Esophagus mucosa (tissue), 1 donor: ENCODE data around the gene KCNJ10. TPM values are rescaled to one million over a fixed set of nuclear protein-coding genes. Genes with fewer than 3 reads are reported as not detected.
"Not testable (repeated sequence)": the region's sequence is repeated elsewhere in the genome, so short reads cannot be mapped to it uniquely, and the experiment has no call there.

Source experiments
- ATAC-seq: fragments of 200-7000 bp; cut with Tn5 transposase; one replicate; pipeline ENCODE4 v1.9.1; 2020
- total RNA-seq: library from RNA; stranded (reverse); gene quantifications from one replicate; pipeline ENCODE4 v1.2.4, GENCODE V29; 2023
- donor health status: DM: yes; HTN: yes; CAD: no.

Gene KCNJ10
- total RNA-seq, 1 donor from 2014 or later, result not detected

DNA sequence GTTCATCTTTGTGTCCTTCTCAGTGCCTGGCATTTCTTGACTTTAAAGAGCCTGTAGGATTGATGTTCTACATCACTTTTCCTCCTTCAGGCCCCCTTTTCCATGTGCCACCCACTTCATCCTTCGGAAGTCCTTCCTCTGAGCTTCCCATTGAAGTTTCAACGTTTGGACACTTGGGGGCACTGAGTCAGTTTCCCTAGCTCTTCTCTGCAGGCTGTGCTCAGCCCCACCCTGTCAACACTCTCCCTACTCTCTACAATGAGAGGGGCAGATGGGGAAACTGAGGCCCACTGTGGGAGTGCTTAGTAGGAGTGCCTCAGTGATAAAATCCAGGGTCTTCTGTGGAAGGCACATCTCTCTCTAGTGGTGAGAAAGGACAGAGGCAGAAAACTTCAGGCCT, 11.9 kb downstream of the KCNJ10 start:
- ATAC-seq, result no peak

DNA sequence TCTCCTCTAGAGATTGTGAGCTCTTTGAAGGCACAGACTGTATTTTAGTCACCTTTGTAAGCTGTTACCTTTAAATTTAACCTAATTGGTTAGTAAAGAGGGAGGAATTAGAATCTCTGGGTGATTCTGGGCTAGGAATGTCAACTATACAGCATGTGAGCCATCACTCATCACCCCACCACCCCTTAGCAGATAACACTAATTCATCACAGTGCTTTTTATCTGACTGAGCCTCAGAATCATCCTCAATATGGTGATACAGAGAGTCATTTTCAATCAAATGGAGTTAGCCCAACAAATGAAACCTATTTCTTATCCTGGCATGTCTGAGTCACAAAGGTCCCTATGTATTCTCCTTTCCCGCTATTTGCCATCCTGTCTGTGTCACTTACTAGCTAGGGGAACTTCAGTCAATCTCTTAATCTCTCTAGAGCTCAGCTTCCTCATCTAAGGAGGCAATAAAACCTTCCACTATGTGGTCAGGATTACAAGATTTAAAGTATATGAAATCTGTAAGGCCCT, 13.3 kb downstream of the KCNJ10 start:
- no peak for ATAC-seq

DNA sequence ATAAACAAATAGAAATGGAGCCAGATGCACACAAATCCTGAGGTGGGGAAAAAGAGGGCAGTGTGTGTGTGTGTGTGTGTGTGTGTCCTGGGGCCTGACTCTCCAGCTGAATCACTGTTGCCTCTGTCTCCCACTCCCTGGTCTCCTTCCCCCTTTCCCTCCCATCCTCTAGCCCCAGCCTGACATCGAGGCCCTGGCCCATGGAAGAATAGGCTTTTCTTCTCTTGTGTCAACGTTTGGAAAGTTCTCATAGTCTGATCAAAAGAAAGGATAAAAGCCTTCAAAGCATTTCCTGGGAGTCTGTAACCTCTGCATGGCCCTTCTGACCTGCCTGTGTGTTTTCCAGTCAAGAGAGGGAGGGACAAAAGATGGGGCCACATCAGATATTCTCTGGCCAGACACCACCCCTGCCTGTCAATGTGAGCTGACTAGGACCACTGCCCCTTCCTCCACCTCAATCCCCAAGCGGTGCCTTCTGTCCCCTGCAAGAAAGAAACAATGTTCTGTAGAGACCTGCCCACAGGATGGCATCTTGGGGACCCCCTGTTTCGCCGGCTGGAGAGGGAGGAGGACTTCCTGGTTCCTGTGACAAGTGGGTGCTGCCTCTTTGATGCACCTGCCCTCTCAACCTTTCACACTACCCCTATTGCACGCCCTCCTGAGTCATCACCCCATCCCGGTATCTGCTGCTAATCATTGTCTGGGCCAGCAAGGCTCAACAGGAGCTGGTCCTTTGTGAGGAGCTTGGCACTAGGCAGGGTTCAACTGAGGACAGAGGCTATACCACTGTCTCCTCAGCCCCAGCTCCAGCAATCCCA, 16.2 kb downstream of the KCNJ10 start:
- no peak for ATAC-seq

DNA sequence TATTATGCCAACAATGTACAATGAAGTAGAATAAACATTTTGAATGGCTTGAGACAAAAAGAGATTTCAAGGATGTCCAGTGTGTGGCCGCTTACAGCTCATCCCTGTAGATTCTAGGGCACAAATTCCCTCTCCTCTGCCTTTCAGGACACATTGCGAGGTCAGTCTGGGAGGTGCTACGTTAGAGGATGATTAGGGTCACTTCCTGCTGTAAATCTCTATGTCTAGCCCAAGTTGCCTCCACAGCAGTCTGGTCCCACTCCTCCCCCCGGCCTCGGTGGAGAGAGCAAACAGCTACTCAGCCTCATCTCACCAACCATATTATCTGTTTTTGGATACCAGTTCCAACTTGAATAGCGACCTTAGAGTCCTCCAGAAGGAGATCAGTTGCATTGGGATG, 17.0 kb downstream of the KCNJ10 start:
- ATAC-seq, result no peak

DNA sequence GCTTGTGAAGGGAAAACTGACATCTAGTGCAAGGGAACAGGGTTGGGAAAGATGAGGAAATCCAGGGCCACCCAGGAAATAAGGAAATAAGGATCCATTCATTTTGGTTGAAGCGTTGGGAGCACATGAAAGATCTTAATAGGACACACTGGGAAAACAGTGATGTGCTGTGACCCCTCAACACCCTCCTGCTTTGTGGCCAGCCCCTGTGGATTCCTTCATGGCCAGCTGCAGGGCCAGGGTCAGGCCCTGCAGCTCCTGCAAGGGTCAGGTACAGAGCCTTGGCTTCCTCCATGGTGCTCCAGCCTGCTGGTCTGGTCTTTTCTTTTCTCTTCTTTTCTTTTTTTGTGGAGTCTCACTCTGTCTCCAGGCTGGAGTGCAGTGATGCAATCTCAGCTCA, 19.3 kb downstream of the KCNJ10 start:
- ATAC-seq, result no peak

DNA sequence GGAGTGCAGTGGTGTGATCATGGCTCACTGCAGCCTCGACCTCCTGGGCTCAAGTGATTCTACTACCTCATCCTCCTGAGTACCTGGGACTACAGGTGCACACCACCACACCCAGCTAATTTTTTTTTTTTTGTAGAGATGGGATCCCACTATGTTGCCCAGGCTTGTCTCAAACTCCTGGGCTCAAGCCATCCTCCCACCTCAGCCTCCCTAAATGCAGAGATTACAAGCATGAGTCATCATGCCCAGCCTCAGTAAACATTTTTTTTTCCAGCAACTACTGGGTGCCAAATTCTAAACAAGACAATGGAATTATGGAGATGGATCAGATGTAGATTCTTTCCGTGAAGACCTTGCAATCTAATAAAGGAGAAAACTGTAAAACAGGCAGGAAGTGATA, 19.8 kb downstream of the KCNJ10 start:
- not testable (repeated sequence) for ATAC-seq

DNA sequence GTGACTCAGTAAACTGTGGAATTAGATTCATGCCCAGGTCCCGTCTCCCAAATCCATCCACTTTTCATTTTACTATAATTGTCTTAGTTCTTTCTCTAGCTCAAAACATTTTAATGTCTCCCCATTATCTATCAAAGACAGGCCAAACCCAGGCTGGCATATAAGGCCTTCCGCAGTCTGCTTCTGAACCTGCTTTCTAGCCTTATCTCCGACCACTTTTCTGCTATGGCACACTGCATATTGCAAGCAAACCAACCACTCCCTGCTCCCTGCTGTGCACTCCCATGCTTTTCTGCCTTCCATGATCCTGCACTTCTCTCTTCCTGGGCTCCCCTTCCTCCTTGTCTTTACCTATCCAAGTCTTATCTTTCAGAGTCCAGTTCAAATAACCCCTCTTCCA, 20.9 kb downstream of the KCNJ10 start:
- no peak for ATAC-seq

DNA sequence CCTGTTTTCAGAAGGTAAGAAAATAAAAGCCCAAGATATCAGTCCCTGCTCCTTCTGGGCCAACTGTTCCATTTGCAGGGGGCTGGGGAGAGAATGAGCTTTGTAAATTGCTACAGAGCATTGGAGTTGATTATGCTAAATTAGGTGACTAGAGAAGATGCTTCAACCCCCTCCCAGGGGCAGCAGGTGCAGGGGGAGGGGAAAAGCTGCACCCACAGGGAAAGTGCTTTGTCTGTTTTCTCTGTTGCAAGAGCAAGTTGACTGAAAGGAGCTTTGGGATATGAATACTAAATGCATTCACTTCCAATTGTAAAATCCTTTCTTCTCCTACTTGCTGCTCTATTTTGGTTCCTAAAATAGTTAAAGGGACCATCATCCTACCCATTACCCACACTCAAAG, 21.6 kb downstream of the KCNJ10 start:
- no peak for ATAC-seq

DNA sequence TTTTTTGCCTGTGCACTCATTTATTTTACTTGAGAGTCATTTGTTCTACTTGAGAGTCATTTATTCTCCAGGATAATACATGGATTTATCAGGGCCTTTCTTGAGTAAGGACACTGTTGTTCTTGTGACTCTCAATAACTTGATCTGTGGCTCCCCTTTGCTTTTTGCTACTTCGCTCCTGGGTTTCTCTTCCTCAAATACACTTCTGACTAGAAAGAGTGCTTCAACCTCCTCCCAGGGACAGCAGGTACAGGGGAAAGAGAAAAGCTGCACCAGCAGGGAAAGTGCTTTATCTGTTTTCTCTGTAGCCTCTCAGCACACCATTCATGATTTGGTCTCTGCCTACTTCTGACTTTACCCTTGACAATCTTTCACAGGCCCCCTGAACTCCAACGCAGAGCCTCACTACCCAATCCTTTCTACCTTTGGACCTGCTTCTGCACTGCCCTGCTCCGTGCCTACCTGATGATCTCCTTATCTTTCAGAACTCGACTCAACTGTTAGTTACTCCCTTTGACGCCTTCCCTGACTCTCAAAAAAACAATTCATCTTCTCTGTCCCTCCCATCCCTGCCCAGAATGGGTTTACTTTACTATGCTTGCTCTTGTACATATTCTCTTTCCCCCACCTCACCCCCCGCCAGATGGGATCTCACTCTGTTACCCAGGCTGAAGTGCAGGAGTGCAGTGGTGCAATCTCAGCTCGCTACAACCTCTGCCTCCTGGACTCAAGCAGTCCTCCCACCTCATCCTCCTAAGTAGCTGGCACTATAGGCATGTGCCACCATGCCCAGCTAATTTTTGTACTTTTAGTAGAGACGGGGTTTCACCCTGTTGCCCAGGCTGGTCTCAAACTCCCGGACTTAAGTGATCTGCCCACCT, 22.6 kb downstream of the KCNJ10 start:
- no peak for ATAC-seq

DNA sequence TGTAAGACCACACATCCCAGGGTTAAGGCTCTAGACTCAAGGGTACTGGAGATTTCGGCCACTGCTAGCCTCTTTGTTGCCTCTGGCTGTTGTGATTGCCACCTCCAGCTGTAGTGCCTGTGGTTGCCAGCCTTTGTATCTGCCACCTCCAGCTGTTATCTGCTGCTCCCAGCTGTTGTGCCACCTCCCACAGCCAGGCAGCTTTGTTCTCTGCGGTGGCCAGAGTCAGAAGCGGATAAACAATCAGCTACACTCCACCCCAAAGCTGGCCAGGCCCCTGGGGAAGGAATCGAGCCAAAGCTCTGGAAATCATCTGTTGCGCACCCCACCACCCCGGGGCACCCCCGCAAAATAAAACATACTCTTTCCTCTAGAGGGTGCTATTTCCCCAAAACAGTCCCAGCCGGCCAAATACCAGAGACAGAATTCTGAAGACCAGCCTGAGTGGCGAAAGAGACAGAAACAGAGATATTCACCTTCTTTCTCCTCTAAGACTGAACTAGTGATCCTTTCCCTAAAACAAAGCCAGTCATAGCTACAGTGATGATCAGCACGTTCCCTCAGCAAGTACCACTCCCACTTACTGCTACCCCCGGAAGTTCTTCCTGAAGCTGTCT, 23.4 kb downstream of the KCNJ10 start:
- peak; percentile 69 for ATAC-seq

DNA sequence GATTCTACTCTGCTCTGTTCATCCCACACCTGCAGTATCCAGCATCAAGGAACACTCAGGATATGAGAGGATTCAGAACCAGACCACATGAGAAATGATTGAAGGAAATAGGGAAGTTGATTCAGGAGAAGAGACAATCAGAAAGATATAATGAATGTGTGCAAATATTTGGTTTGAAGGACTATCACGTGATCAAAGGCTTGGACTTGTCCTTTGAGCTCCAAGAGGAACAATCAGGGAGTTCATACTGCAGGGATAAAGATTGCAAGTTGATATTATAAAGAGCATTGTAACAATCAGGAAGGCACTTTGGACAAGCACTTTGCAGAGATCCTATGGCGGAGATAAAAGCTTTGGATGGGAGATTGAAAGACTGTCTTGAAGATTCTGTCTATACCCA, 24.3 kb downstream of the KCNJ10 start:
- no peak for ATAC-seq

DNA sequence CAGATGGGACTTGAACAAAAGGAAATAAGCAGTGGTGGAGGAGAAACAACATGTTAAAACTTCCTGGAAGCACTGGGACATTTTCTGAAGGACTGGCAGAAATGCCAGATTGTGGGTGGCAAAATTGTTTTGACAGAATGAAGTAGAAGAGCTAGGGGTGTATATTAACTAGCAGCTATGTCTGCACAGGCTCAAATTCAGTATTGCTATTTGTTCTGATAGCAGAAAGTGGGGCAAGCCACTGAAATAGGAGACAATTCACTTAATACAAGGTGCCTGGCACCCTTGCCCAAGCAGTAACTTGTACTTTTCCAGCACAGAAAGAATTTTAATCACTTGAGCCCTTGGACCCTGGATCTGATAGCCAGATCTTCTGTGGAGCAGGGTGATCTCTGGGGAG, 26.4 kb downstream of the KCNJ10 start:
- ATAC-seq, result no peak

DNA sequence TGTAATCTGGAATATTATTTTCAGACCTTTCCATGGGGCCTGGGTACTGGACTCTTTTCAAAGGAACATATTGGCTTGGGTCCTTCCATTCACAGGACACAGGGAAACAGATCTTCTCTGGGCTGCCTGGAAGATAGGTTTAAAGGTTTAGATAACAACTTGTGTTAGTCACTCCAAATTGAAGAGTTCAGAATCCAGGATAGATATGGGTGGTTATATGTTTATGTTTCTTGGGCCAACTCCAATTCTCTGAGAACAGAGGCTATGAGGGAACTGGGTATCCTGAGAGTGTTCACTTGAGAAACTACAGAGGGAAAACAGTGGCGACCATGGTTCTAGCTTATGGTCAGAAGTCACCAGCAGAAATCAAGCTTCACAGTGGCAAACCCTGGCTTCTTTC, 29.5 kb downstream of the KCNJ10 start:
- no peak for ATAC-seq

DNA sequence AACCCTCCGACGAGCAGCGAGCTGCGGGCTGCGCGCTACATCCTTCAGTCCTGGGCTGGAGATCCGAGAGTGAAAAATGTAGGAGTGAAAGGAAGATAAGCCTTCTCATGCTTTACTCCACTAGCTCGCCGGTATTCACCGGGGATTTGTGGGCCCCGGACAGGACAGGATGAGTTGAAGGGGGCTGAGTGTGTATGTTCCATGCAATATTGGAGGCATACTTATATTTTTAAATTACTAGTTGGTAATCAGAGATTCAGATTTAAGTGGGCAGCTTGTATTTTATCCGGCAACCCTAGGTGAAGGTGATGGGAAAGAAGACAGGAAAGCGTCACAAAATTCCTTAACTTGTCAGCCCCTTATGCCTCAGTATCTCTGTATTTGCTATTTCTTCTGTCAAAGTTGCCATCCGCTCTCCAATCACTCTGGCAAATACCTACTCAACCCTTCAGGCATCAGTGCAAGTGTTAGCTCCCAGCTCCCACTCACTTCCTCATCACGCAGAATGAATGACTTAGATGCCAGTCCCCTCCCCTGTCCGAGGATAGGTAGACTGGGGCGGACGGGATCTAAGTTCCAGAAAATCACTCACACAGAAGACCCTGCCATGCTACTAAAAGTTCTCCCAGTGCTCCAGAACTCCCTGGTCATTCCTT, 37.7 kb downstream of the KCNJ10 start:
- peak; percentile 37 for ATAC-seq

DNA sequence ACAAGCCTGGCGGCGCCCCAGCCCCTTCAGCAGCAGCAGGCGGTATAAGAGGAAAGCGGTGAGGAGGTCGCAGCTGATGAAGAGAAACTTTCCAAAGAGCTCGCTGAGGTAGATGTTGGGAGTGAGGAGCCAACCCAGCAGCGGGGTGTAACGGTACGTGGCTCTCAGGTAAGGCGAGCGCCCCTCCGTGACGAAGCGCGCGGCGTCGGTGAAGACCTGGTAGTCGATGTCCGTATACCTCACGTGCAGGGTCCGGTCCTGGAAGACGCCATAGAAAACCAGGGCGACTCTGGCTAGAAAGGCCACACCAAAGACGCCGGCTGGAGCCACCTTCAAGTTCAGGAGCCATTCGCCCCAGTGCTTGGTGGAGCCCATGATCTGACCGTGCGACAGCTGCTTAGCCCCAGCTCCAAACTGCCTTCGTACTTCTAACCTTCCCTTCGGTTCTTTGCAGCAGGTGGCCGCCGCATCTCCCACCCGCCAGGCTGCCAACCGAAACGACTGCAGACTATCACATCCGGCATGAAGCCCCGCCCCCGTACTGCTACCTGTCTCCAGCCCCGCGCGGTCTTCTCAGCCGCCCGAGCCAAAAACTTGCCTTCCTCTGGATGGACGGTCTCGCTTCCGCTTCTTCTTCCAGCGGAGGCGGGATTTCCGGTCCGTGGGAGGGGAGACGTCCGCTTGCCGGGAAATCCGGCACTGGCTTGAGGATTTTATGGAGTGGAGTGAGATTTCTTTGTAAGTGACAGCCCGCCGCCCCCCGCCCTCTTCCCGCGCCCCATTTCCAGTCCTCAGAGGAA, 38.4 kb downstream of the KCNJ10 start, which contains the start of gene PIGM:
PIGM (minus strand) TSS at position 626 of the 800 bp plus-strand sequence; CDS start at position 375, 251 bp downstream.
- peak; percentile 97 for ATAC-seq

DNA sequence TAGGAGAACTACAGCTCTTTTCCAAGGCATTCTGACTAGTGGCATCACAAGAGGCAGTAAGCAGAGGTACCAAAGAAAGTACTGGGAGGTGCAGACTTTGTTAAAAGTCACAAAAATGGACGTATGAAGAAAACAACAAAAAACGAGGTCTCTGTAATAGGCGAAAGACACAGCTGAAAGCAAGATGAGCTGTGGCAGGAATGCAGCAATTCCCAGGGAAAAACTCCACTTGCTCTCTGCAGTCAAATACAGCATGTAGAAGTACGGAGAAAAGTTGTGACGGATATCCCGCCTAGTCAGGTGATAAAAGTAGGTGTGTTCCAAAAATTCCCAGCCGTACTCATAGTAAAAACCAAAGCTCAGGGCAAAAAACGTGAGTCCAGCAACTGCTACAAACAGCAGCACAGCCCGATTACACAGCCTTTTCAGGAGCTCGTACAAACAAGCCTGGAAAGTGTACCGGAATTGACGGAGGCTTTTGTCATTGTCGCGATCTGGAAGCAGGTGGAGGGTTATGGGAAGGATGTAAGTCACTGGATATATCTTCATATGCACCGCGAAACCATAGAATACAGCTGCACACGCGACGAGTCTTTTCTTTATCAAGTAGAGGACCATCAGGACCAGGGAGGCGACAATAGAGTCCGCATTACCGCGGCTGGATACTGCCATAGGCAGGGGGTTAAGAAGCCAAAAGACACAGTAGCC, 39.1 kb downstream of the KCNJ10 start:
- ATAC-seq, result peak; percentile 28

DNA sequence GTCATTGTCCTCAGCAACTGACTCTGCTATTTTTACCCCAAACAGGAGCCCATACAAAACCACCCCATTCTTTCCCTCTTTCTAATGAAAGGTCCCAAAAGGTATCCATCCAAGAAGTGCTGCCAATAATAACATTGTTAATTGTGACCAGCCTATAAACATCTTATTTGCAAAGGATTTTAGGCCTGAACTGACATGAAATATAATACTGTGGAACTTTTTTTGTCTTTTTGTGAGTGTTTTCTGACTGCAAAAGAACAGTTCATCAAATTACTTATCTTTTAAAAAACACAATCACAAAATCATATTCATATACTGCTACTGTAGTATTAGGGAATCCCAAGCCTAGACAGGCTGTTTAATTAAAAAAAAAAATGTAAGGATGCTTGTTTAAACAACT, 41.5 kb downstream of the KCNJ10 start:
- no peak for ATAC-seq

DNA sequence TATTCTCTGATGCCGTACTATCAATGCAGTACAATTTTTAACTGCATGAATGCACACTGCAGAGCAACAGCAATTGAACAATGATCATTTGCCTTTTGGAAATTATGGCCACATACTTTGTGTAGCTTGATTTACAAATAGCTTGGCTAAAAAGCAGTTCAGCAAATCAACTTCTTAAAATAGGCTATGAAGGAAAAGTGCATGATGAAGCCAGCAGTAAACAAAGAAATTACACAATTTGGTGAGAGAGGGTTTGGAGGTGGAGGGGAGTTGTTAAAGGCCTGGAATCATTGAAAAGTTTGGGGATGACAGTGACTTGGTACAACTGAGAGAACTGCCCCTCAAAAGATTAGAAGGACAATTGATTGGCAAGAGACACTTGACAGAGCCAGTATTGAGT, 44.6 kb downstream of the KCNJ10 start:
- no peak for ATAC-seq

DNA sequence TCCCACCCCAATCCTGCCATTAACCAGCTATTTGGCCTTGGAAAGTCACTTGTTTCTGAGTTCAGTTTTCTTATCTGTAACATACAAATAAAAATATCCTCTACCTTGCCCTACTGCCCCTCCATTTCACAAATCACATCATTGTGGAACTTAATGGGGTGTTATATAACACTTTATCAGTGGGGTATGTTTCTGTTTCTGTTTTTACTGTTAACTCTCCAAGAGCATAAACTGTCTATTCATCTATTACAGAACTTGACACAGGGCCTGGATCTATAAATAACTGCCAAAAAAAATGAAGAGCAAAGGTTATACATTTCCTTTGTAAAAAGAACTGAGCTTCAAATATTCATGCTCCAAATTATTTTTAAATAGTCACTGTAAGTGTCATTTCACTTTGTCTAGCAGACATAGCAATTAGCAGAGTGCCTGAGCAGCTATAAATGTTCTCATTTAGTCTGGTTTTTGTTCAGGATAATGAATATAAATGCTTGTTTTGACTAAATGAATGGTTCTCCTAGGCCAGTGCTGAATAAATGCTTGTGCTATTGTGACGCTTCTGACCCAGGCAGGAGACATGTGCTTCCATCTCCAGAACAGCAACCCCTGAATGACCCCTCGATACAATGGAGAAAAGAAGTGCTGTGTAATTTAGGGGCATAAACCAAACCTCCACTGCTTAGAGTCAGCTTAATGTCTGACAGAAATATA, 45.6 kb downstream of the KCNJ10 start:
- no peak for ATAC-seq
